H9 (cell line): Measurements from ENCODE around the gene ADSS2. TPM values are rescaled to one million over a fixed set of nuclear protein-coding genes. Genes with fewer than 3 reads are reported as not detected.

Source experiments
- DNase-seq: peaks from one replicate; pipeline ENCODE4 v3.0.0-alpha.2; 2017
- H2AFZ ChIP-seq: one replicate; pipeline ENCODE4 v1.6.1; 2013; ENCODE audit warnings: mild to moderate bottlenecking, low read length, control low read depth, moderate library complexity
- H2AK5ac ChIP-seq: 2 replicates; pipeline ENCODE4 v1.6.1; 2013; ENCODE audit warnings: low read length, control low read depth, mixed read lengths; ENCODE audit not compliant: insufficient read length
- H2BK120ac ChIP-seq: one replicate; pipeline ENCODE4 v1.6.1; 2013; ENCODE audit warnings: low read depth, mild to moderate bottlenecking, low read length, control low read depth, inconsistent platforms; ENCODE audit not compliant: poor library complexity, severe bottlenecking
- H2BK12ac ChIP-seq: 2 replicates; pipeline ENCODE4 v1.6.1; 2013; ENCODE audit warnings: low read length, control low read depth, mixed read lengths, low read depth; ENCODE audit not compliant: insufficient read length
- H2BK15ac ChIP-seq: 2 replicates; pipeline ENCODE4 v1.6.1; 2013; ENCODE audit warnings: low read depth, low read length, control low read depth
- H2BK20ac ChIP-seq: one replicate; pipeline ENCODE4 v1.6.1; 2013; ENCODE audit warnings: low read depth, mild to moderate bottlenecking, low read length, control low read depth, inconsistent platforms; ENCODE audit not compliant: poor library complexity, severe bottlenecking
- H2BK5ac ChIP-seq: 2 replicates; pipeline ENCODE4 v1.6.1; 2013; ENCODE audit warnings: low read length, control low read depth, mixed read lengths; ENCODE audit not compliant: insufficient read length
- H3K14ac ChIP-seq: 2 replicates; pipeline ENCODE4 v1.6.1; 2013; ENCODE audit warnings: low read length, control low read depth; ENCODE audit not compliant: insufficient read depth
- H3K18ac ChIP-seq: 2 replicates; pipeline ENCODE4 v1.6.1; 2013; ENCODE audit warnings: low read depth, mild to moderate bottlenecking, mixed read lengths, low read length, control low read depth; ENCODE audit not compliant: insufficient read length
- H3K23ac ChIP-seq: 2 replicates; pipeline ENCODE4 v1.6.1; 2013; ENCODE audit warnings: low read length, control low read depth, mixed read lengths, low read depth; ENCODE audit not compliant: insufficient read length
- H3K23me2 ChIP-seq: 2 replicates; pipeline ENCODE4 v1.6.1; 2013; ENCODE audit warnings: low read depth, mild to moderate bottlenecking, mixed read lengths, low read length, control low read depth; ENCODE audit not compliant: insufficient read length, poor library complexity, severe bottlenecking
- H3K27ac ChIP-seq: 2 replicates; pipeline ENCODE4 v1.5.1; 2013; ENCODE audit warnings: low read length, control low read depth, mixed read lengths, low read depth; ENCODE audit not compliant: insufficient read length
- H3K27me3 ChIP-seq: 2 replicates; pipeline ENCODE4 v1.6.1; 2013; ENCODE audit warnings: low read length, control low read depth, inconsistent platforms; ENCODE audit not compliant: insufficient read depth
- H3K4ac ChIP-seq: 2 replicates; pipeline ENCODE4 v1.6.1; 2013; ENCODE audit warnings: low read depth, mild to moderate bottlenecking, control low read depth, inconsistent platforms, low read length, moderate library complexity
- H3K4me1 ChIP-seq: 2 replicates; pipeline ENCODE4 v1.6.1; 2013; ENCODE audit warnings: low read length, control low read depth, inconsistent platforms; ENCODE audit not compliant: insufficient read depth
- H3K4me2 ChIP-seq: 2 replicates; pipeline ENCODE4 v1.6.1; 2013; ENCODE audit warnings: low read length, control low read depth, mixed read lengths; ENCODE audit not compliant: insufficient read length, insufficient read depth
- H3K56ac ChIP-seq: 2 replicates; pipeline ENCODE4 v1.6.1; 2013; ENCODE audit warnings: low read depth, mild to moderate bottlenecking, mixed read lengths, low read length, control low read depth; ENCODE audit not compliant: insufficient read length
- H3K79me1 ChIP-seq: 2 replicates; pipeline ENCODE4 v1.6.1; 2013; ENCODE audit warnings: low read depth, mild to moderate bottlenecking, moderate library complexity, low read length, control low read depth, inconsistent platforms; ENCODE audit not compliant: insufficient read depth, poor library complexity, severe bottlenecking
- H3K79me2 ChIP-seq: 2 replicates; pipeline ENCODE4 v1.6.1; 2013; ENCODE audit warnings: low read length, control low read depth, inconsistent platforms; ENCODE audit not compliant: insufficient read depth
- H3K9ac ChIP-seq: 2 replicates; pipeline ENCODE4 v1.6.1; 2013; ENCODE audit warnings: low read length, control low read depth, mixed read lengths; ENCODE audit not compliant: insufficient read length; ENCODE audit errors: extremely low read depth
- H3K9me3 ChIP-seq: one replicate; pipeline ENCODE4 v1.6.1; 2013; ENCODE audit warnings: low read depth, low read length, inconsistent platforms; ENCODE audit not compliant: control insufficient read depth
- H3T11ph ChIP-seq: one replicate; pipeline ENCODE4 v1.6.1; 2013; ENCODE audit warnings: mild to moderate bottlenecking, low read length, control low read depth, inconsistent platforms
- H4K20me1 ChIP-seq: one replicate; pipeline ENCODE4 v1.6.1; 2013; ENCODE audit not compliant: control insufficient read depth, insufficient read length, insufficient read depth
- H4K5ac ChIP-seq: 2 replicates; pipeline ENCODE4 v1.6.1; 2013; ENCODE audit warnings: low read depth, mild to moderate bottlenecking, mixed read lengths, low read length, control low read depth; ENCODE audit not compliant: insufficient read length
- H4K8ac ChIP-seq: replicated peaks from 2 replicates; pipeline ENCODE4 v1.6.1; 2013; ENCODE audit warnings: low read length, control low read depth, mixed read lengths, low read depth; ENCODE audit not compliant: insufficient read length
- H4K91ac ChIP-seq: 2 replicates; pipeline ENCODE4 v1.6.1; 2013; ENCODE audit warnings: low read depth, mild to moderate bottlenecking, moderate library complexity, mixed read lengths, low read length, control low read depth; ENCODE audit not compliant: insufficient read length
- H3K27ac Mint-ChIP-seq, 3 experiments: 2 replicates in 2 of 3; 3 replicates in 1 of 3; pipeline ENCODE4 v1.8.0; 2020 to 2021; ENCODE audit warnings: mixed read lengths in 3 of 3, mild to moderate bottlenecking in 1 of 3, moderate library complexity in 1 of 3
- H3K27me3 Mint-ChIP-seq: 2 replicates; pipeline ENCODE4 v1.8.0; 2021; ENCODE audit warnings: low read depth, mild to moderate bottlenecking, moderate library complexity, mixed read lengths
- H3K36me3 Mint-ChIP-seq, 3 experiments: 2 replicates in 2 of 3; 3 replicates in 1 of 3; pipeline ENCODE4 v1.8.0; 2020 to 2021; ENCODE audit warnings: low read depth in 3 of 3, mixed read lengths in 3 of 3; ENCODE audit not compliant: insufficient read depth in 1 of 3
- H3K4me1 Mint-ChIP-seq, 2 experiments: 2 replicates each; pipeline ENCODE4 v1.8.0; 2020; ENCODE audit warnings: mixed read lengths in 2 of 2
- H3K4me3 Mint-ChIP-seq, 2 experiments: 2 replicates in 1 of 2; 3 replicates in 1 of 2; pipeline ENCODE4 v1.8.0; 2020 to 2021; ENCODE audit warnings: mild to moderate bottlenecking in 2 of 2, mixed read lengths in 2 of 2, moderate library complexity in 1 of 2
- H3K9me3 Mint-ChIP-seq, 2 experiments: 2 replicates in 1 of 2; 3 replicates in 1 of 2; pipeline ENCODE4 v1.8.0; 2020; ENCODE audit warnings: mild to moderate bottlenecking in 2 of 2, mixed read lengths in 2 of 2, moderate library complexity in 1 of 2
- WGBS: extraction: QIAGEN DNeasy Blood & Tissue Kit; methylation state at CpG from one replicate; pipeline ENCODE4 v1.1.7; 2013; ENCODE audit warnings: missing lambda C conversion rate, low lambda C conversion rate, mixed read lengths; ENCODE audit not compliant: insufficient read length; ENCODE audit errors: extremely low coverage; 5-methylcytosine and 5-hydroxymethylcytosine counted together
- total RNA-seq: library from RNA; stranded (reverse); gene quantifications from 2 replicates; pipeline ENCODE4 v1.2.1, GENCODE V29; 2021
- TF ChIP-seq, protein P1 (sequence below): fragments of 200-600 bp; sonication (generic); conservative IDR thresholded peaks from 3 replicates; pipeline ENCODE4 v1.8.0; 2021; ENCODE audit warnings: antibody characterized with exemption, mild to moderate bottlenecking

Gene ADSS2
- total RNA-seq, 1 experiment from 2014 or later = 65.4 TPM

- Histone ChIP-seq H3T11ph (no peak overlapping the region), H3K4me2 (no peak overlapping the region), H4K20me1 (no peaks in the 10 kb centered on the region), H3K23ac (no peak overlapping the region), H4K91ac (no peak overlapping the region), H3K4ac (no peak overlapping the region), H2BK15ac (no peak overlapping the region), H3K27ac (no peak overlapping the region), H2AK5ac (no peak overlapping the region), H3K9ac (no peak overlapping the region), H4K8ac (no peak overlapping the region), H3K18ac (no peak overlapping the region), H3K9me3 (no peaks in the 10 kb centered on the region), H3K23me2 (peaks cover 12% of the 10 kb centered on the region), H3K79me2 (peaks cover 37% of the 10 kb centered on the region; the same call in 1 of the 2 replicates), H4K5ac (no peak overlapping the region), H3K14ac (no peak overlapping the region), H2BK12ac (no peak overlapping the region), H2AFZ (no peak overlapping the region), H3K79me1 (peaks cover 9% of the 10 kb centered on the region), H2BK5ac (no peak overlapping the region), H3K56ac (no peak overlapping the region), H3K4me1 (peaks cover 13% of the 10 kb centered on the region; the same call in 1 of the 2 replicates), H2BK20ac (no peak overlapping the region), H3K27me3 (no peaks in the 10 kb centered on the region), H2BK120ac (no peak overlapping the region)
- TF ChIP-seq, protein P1, sequence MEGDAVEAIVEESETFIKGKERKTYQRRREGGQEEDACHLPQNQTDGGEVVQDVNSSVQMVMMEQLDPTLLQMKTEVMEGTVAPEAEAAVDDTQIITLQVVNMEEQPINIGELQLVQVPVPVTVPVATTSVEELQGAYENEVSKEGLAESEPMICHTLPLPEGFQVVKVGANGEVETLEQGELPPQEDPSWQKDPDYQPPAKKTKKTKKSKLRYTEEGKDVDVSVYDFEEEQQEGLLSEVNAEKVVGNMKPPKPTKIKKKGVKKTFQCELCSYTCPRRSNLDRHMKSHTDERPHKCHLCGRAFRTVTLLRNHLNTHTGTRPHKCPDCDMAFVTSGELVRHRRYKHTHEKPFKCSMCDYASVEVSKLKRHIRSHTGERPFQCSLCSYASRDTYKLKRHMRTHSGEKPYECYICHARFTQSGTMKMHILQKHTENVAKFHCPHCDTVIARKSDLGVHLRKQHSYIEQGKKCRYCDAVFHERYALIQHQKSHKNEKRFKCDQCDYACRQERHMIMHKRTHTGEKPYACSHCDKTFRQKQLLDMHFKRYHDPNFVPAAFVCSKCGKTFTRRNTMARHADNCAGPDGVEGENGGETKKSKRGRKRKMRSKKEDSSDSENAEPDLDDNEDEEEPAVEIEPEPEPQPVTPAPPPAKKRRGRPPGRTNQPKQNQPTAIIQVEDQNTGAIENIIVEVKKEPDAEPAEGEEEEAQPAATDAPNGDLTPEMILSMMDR = no peak
- peaks cover 5 to 19% (median 14%) of the 10 kb centered on the region in 3 experiments; a peak in 6 of 7 replicates for H3K36me3 Mint-ChIP-seq
- H3K4me1 Mint-ChIP-seq = peaks cover 58 to 60% of the 10 kb centered on the region in 2 experiments
- no peak overlapping the region for H3K4me3 Mint-ChIP-seq
- peak overlapping the region; percentile 47 to 92 (median 92); a peak in 5 of 7 replicates for H3K27ac Mint-ChIP-seq
- DNase-seq = no peak
- WGBS = no CpG with 5 or more reads among the region's 1 CpG
- no peaks in the 10 kb centered on the region; a peak in 2 of 5 replicates for H3K9me3 Mint-ChIP-seq
- H3K27me3 Mint-ChIP-seq = no peaks in the 10 kb centered on the region
Observed at GRCh38 chr1:244447024-244447423, 4.7 kb downstream of the ADSS2 start.
